Muscle of arm (tissue), 12 donors: ENCODE measurements around the gene DCAF8. TPM values are rescaled to one million over a fixed set of nuclear protein-coding genes. Genes with fewer than 3 reads are reported as not detected.
A peak's percentile ranks its signal among the peaks of the same experiment; 100 is the strongest.

Experiments
- DNase-seq: peaks from one replicate; pipeline ENCODE4 v3.0.0-alpha.2; 2013
- polyA plus RNA-seq, 12 donors: library from polyadenylated mRNA; unstranded; fragments of 120-200 nt; gene quantifications; one replicate each; pipeline ENCODE4 v1.2.1, GENCODE V29; 2013; ENCODE audit not compliant: insufficient read length in 12 of 12

The DCAF8 gene
- polyA plus RNA-seq, 12 donors: 83.3 to 362 (median 117) TPM

- DNase-seq: no peak
Observed at GRCh38 chr1:160271025-160271424, 8.7 kb upstream of the DCAF8 start.

DNA sequence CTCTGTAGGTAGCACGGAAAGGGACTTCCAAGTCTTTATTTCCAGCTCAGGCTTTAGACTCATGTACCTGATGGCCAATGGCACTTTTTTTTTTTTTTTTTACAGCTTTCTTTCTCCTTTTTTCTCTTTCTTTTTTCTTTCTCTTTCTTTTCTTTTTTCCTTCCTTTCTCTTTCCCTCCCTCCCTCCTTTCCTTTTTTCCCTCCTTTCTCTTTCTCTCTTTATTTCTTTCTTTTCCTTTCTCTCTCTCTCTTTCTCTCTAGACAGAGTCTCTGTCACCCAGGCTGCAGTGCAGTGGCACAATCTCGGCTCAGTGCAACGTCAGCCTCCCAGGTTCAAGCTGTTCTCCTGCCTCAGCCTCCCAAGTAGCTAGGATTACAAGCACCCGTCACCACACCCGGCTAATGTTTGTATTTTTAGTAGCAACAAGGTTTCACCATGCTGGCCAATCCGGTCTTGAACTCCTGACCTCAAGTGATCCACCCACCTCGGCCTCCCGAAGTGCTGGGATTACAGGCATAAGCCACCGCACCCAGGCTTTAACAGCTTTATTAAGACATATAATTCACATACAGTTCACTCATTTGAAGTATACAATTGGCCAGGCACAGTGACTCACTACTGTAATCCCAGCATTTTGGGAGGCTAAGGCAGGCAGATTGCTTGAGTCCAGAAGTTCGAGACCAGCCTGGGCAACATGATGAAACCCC is 5.1 kb upstream of the DCAF8 start:
- DNase-seq: no peak

GRCh38 chr1:160264795-160265307 is 2.5 kb upstream of the DCAF8 start:
- DNase-seq: no peak

GRCh38 chr1:160261556-160261892 is 825 bp downstream of the DCAF8 start:
- DNase-seq: peak; percentile 45

GRCh38 chr1:160260406-160261382 is 1.7 kb downstream of the DCAF8 start:
- DNase-seq: no peak

DNA sequence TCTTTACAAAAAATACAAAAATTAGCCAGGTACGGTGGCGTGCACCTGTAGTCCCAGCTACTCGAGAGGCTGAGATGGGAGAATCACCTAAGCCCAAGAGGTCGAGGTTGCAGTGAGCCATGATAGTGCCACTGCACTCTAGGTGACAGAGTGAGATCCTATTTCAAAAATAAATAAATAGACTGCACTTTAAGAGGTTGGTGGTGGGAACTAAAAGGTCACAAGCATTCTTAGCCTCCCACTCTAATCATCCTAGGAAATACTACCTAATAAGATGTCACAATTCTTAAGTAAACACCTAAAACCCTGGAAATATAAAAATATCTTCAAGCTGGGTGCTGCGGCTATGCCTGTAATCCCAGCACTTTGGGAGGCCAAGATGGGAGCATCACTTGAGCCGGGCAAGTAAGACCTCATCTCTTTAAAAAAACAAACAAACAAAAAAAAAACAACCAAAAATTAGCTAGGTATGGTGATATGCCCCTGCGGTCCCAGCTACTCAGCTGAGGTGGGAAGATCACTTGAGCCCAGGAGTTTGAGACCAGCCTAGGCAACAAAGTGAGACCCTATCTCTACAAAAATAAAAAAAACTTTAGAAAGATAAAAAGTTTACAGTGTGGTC is 4.1 kb downstream of the DCAF8 start:
- DNase-seq: no peak

DNA sequence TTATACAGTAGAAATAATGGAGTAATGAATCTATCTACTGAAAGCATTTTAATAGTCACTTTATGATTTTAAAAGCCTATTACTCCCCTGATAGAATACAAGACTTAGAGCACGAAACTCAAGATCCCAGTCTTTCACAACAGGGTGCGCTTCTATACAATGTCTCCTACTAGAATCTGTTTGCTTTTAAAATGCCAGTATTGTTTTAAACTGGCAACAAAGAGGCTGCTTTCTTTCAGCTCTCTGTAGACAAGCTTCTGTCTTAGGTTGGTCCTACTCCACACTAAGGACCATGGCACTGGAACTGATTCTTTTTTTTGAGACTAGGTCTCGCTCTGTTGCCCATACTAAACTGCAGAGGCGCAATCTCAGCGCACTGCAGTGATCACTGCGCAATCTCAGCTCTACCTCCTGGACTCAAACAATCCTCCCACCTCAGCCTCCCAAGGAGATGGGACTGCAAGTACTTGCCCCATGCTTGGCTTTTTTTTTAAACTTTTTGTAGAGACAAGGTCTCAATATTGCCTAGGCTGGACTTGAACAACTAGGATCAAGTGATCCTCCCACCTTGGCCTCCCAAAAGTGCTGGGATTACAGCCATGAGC is 4.8 kb downstream of the DCAF8 start:
- DNase-seq: no peak

GRCh38 chr1:160256396-160257046 is 5.8 kb downstream of the DCAF8 start:
- DNase-seq: no peak

GRCh38 chr1:160255781-160256300 is 6.5 kb downstream of the DCAF8 start:
- no peak for DNase-seq

DNA sequence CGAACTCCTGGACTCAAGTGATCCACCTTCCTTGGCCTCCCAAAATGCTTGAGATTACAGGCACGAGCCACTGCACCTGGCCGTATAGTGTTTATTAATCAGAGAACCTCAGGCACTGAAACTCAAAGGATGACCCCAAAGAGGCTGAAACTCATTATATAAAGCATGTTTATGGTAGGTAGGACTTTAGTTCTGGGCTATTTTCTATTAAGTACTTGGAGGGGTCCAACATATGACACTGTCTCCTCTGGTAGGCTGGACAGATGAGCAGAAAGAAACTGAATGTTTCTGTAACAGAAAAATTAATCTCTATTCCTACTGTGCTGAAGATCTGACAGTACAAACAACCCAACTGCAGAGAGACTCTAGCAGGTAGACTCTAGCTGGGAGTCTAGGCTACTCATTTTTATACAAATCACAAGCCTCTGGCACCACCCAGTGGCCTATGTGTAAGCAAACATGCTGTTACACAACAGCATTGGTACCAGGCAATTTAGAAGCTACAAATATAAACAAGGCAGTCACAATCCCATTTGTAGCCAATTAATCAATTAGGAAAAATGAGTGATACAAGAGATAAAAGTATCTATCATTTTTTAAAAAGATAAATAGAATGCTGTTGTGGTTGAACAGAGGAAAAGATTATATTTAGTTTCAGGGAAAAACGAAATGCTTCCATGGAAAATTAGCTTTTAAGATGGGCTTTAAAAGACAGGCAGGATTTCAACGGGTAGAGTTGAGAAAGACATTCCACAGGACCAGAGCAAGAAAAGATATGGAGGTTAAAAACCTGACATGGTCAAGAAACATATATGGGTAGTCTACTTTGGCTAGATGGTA is 10.4 kb downstream of the DCAF8 start:
- DNase-seq: peak; percentile 69

- DNase-seq: peak; percentile 56
Observed at GRCh38 chr1:160251011-160251410, 11.3 kb downstream of the DCAF8 start.

DNA sequence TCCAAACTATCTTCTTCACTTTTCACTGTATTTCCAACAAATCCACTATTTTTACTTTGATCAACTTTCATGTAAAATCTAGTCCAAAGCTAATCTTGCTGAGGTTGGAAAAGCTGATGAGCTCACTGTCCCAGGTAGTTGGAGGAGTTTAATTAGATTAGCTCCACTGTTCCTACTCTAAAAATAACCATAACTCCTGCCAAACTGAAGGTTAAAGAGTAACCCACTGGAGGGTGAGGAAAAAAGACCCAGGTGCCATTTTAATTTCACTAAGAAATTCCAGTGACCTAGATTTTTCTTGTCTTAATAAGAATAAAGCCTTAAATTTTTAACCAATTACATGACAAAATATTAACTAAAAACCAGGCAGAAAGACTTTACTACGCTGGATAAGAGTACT is 15.3 kb downstream of the DCAF8 start:
- DNase-seq: no peak

- DNase-seq: no peak
Observed at GRCh38 chr1:160245434-160245833, 16.9 kb downstream of the DCAF8 start.

- no peak for DNase-seq
Observed at GRCh38 chr1:160244209-160244608, 18.1 kb downstream of the DCAF8 start.

DNA sequence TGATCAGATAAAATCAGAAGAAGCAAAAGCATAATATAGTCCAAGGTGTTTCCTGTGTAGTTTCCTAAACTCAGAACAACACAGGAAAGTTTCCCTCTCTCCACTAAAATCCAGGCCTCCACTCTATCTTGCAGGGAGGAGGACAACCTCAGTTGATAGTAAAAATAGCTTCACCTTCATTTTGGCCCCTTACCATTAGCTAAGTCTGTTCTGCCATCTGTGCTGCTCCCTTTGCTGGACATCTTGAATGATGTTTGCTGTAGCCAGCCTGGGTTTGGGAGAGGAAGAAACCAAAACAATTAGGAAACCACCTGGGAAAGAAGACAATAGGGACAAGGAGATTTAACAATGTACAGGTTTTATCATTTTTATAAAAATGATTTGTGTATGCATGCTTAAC is 18.6 kb downstream of the DCAF8 start:
- DNase-seq: no peak

DNA sequence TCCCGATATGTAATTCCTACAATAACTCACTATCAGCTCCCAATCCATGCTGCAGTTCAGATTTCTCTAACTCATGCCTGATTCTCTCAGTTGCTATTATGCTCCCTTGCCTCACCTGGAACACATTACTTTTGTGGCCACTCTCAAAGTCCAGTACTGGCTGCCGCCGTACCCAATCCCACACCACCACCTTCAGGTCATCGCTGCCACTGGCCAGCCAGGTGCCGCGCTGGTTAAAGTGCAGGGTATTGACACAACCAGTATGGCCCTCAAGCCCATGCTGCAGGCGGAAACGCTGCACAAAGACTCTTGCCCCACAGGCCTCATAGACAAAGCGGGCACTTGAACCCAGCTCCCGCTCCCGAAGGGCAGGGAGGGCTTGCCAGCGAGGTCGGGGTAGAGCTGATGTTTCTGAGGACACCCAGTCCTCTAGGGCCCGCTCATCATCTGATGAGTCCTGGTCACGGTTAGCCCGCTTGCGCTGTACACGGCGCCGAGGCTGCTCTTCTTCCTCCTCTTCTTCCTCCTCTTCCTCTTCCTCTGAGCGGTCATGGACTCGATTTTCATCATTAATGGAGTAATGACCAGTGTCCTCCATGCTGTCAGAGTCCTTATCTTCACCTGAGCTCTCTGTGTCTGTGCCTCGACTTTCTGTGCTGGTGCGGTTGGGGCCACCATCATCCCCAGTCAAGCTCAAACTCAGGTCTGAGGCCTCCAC is 22.6 kb downstream of the DCAF8 start:
- no peak for DNase-seq

GRCh38 chr1:160238408-160238807 is 23.9 kb downstream of the DCAF8 start:
- DNase-seq: no peak

GRCh38 chr1:160237558-160237957 is 24.8 kb downstream of the DCAF8 start:
- DNase-seq: no peak

DNA sequence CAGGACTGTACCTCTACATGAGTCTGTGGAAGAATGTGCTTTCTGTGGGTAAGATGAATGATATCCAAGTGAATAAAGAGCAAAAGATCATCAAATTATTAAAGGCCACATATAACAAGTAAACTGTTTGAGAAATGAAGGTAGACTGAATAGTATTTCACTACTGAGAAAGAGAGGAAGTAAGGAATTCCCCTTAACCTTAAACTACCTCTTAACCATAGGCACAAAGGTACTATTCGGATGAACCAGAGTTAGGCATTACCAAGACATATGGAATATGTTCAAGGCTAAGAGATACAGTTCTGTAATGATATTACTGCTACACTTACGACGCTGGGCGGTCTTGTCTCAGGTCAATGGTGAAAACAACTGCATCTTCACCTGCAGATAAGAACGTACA is 25.5 kb downstream of the DCAF8 start:
- DNase-seq: no peak

DNA sequence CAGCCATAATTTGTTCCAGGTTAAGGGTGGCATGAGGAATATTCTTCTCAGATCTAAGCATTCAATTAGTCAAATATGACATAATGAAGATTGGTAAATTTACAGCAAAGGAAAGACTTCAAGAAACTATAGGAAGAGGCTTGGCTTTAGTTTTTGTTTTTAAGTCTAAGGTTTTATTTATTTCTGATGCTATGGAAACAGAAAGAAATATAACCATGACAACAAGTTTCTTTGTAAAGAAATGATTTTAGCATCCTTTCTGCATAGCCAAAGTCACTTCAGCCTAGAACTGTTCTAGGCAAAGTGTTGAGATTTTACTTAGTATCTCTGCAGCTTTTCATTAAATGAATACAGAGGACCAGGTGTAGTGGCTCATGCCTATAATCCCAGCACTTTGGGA is 29.4 kb downstream of the DCAF8 start:
- no peak for DNase-seq
